Coronary artery (tissue), 2 donors: ENCODE data around the gene METRN.

Experiments
- DNase-seq: peaks from one replicate; pipeline ENCODE4 v3.0.0-alpha.2; 2017; ENCODE audit warnings: low spot score
- H3K27ac ChIP-seq, 2 donors: fragments of 200-600 bp; sonication (generic); one replicate each; pipeline ENCODE4 v1.5.1; 2016 to 2019
- H3K4me3 ChIP-seq: fragments of 200-600 bp; sonication (generic); 2 replicates; pipeline ENCODE4 v1.5.1; 2016; ENCODE audit warnings: mild to moderate bottlenecking, moderate library complexity
- CTCF ChIP-seq: fragments of 200-600 bp; sonication (generic); IDR thresholded peaks from one replicate; pipeline ENCODE4 v1.5.1; 2019; ENCODE audit warnings: antibody characterized with exemption

METRN gene

GRCh38 chr16:754656-755055, 39.7 kb downstream of the METRN start:
- Histone ChIP-seq H3K4me3 (no peak overlapping the region), H3K27ac (no peak overlapping the region)
- no peak for TF ChIP-seq CTCF
- no peak for DNase-seq

- H3K27ac ChIP-seq: no peak overlapping the region
- no peak for TF ChIP-seq CTCF
- DNase-seq: no peak
- no peak overlapping the region for H3K4me3 ChIP-seq
Measured at GRCh38 chr16:756428-756827, 41.5 kb downstream of the METRN start.

- DNase-seq: no peak
- TF ChIP-seq CTCF: no peak
- Histone ChIP-seq H3K27ac (no peak overlapping the region), H3K4me3 (no peak overlapping the region)
Measured at GRCh38 chr16:759110-759910, 44.4 kb downstream of the METRN start.

GRCh38 chr16:760065-760464, 45.1 kb downstream of the METRN start:
- no peak for TF ChIP-seq CTCF
- no peak overlapping the region for H3K27ac ChIP-seq
- no peak for DNase-seq
- no peak overlapping the region for H3K4me3 ChIP-seq

GRCh38 chr16:760545-761343, 45.8 kb downstream of the METRN start, which contains the start of gene MSLN:
Gene MSLN, plus strand, starts transcription at chr16:760734. Its CDS starts 1,947 bp downstream, at chr16:762681.
- TF ChIP-seq CTCF: no peak
- DNase-seq: no peak
- Histone ChIP-seq H3K27ac (no peak within 1 kb of the TSS), H3K4me3 (no peak within 1 kb of the TSS)

- Histone ChIP-seq H3K27ac (no peak overlapping the region), H3K4me3 (no peak overlapping the region)
- DNase-seq: no peak
- no peak for TF ChIP-seq CTCF
Measured at GRCh38 chr16:761625-762513, 47.0 kb downstream of the METRN start.
